Endothelial cell of umbilical vein (primary cell): ENCODE data around the gene TOM1L2. TPM values are rescaled to one million over a fixed set of nuclear protein-coding genes. Genes with fewer than 3 reads are reported as not detected.

Source experiments
- BruUV-seq: library from RNA; stranded (reverse); fragments of 400-500 nt; replicated peaks from 2 replicates; lab custom pipeline; 2021; lab: Mats Ljungman, UMichigan
- CTCF ChIA-PET: fragments of 300-600, 350-600 bp; sonication (Branson Sonifier 250); formaldehyde crosslinking; loops from one replicate; lab custom pipeline; 2021; ENCODE audit warnings: antibody characterized with exemption, inconsistent platforms; lab: Charles Lee
- POLR2A ChIA-PET: fragments of 300-600, 350-600 bp; sonication (Branson Sonifier 250); formaldehyde crosslinking; loops from one replicate; lab custom pipeline; 2021; ENCODE audit warnings: antibody characterized with exemption, inconsistent platforms; lab: Charles Lee
- DNase-seq: peaks from one replicate; pipeline ENCODE4 v3.0.0-alpha.2; 2011; ENCODE audit warnings: low read depth, low spot score
- FAIRE-seq: peaks from 2 replicates; lab custom pipeline; 2011; peaks lifted over from hg19 to GRCh38; lab: Jason Lieb, UNC
- H2AFZ ChIP-seq: 2 replicates; pipeline ENCODE4 v1.6.0; 2012; ENCODE audit warnings: low read depth, low read length, control low read depth, inconsistent platforms
- H3K27ac ChIP-seq: 2 replicates; pipeline ENCODE4 v1.5.1; 2011; ENCODE audit warnings: low read depth, mild to moderate bottlenecking, control low read depth, low read length, moderate library complexity; ENCODE audit not compliant: insufficient read depth
- H3K27me3 ChIP-seq, 2 experiments: 2 replicates each; pipeline versions ENCODE4 v1.6.0 to v1.6.1; 2011; ENCODE audit warnings: low read length in 2 of 2, mixed read lengths in 1 of 2; ENCODE audit not compliant: control insufficient read depth in 2 of 2, insufficient read depth in 2 of 2
- H3K36me3 ChIP-seq, 2 experiments: 2 replicates in 1 of 2; 3 replicates in 1 of 2; pipeline ENCODE4 v1.5.1; 2011; ENCODE audit warnings: low read length in 2 of 2, mild to moderate bottlenecking in 1 of 2, moderate library complexity in 1 of 2; ENCODE audit not compliant: control insufficient read depth in 2 of 2, insufficient read depth in 2 of 2; ENCODE audit errors: extremely low read depth in 1 of 2
- H3K4me1 ChIP-seq: 3 replicates; pipeline ENCODE4 v1.5.1; 2011; ENCODE audit warnings: mild to moderate bottlenecking, low read length; ENCODE audit not compliant: control insufficient read depth, insufficient read depth; ENCODE audit errors: extremely low read depth
- H3K4me2 ChIP-seq: 2 replicates; pipeline ENCODE4 v1.6.1; 2011; ENCODE audit warnings: low read length, control low read depth, mixed read lengths; ENCODE audit not compliant: insufficient read depth
- H3K4me3 ChIP-seq, 3 experiments: fragments of 200-600 bp in 1 of 3; sonication (generic), shearing (Covaris generic) in 1 of 3; replicated peaks in 1 of 3; 2 replicates each; pipeline ENCODE4 v1.5.1; 2011 to 2016; ENCODE audit warnings: control low read depth in 3 of 3, low read length in 3 of 3, mild to moderate bottlenecking in 2 of 3, inconsistent platforms in 1 of 3, low read depth in 1 of 3, moderate library complexity in 1 of 3; ENCODE audit not compliant: insufficient read depth in 1 of 3
- H3K79me2 ChIP-seq: 2 replicates; pipeline ENCODE4 v1.6.0; 2012; ENCODE audit warnings: low read length, inconsistent platforms; ENCODE audit not compliant: control insufficient read depth, insufficient read depth
- H3K9ac ChIP-seq: replicated peaks from 2 replicates; pipeline ENCODE3; 2011; ENCODE audit warnings: low read length, control low read depth; ENCODE audit not compliant: insufficient read depth; ENCODE audit errors: extremely low read depth
- H3K9me1 ChIP-seq: replicated peaks from 3 replicates; pipeline ENCODE4 v1.6.0; 2011; ENCODE audit warnings: mild to moderate bottlenecking, low read length; ENCODE audit not compliant: control insufficient read depth, insufficient read depth; ENCODE audit errors: extremely low read depth
- H3K9me3 ChIP-seq: replicated peaks from 2 replicates; pipeline ENCODE4 v1.5.1; 2012; ENCODE audit warnings: low read length, inconsistent platforms; ENCODE audit not compliant: control insufficient read depth, insufficient read depth
- H4K20me1 ChIP-seq: replicated peaks from 2 replicates; pipeline ENCODE3; 2011; ENCODE audit warnings: mild to moderate bottlenecking, low read length; ENCODE audit not compliant: control insufficient read depth, insufficient read depth; ENCODE audit errors: extremely low read depth
- CTCF ChIP-seq, 2 donors: IDR thresholded peaks; 1 replicate in 1 of 2; 2 replicates in 1 of 2; pipeline ENCODE4 v1.5.1; 2011; ENCODE audit warnings: low read length in 2 of 2, mild to moderate bottlenecking in 2 of 2, moderate library complexity in 2 of 2, control low read depth in 1 of 2, inconsistent platforms in 1 of 2, low read depth in 1 of 2; ENCODE audit not compliant: insufficient read depth in 1 of 2; ENCODE audit errors: extremely low read depth in 1 of 2
- EZH2 ChIP-seq: IDR thresholded peaks from 2 replicates; pipeline ENCODE4 v1.6.1; 2012; ENCODE audit warnings: borderline replicate concordance, low read depth, mild to moderate bottlenecking, moderate library complexity, low read length, inconsistent platforms; ENCODE audit not compliant: severe bottlenecking
- FOS ChIP-seq: IDR thresholded peaks from 2 replicates; pipeline ENCODE4 v1.6.1; 2011; ENCODE audit warnings: mild to moderate bottlenecking, low read length, moderate library complexity, borderline replicate concordance; ENCODE audit not compliant: insufficient read depth
- GATA2 ChIP-seq: IDR thresholded peaks from 2 replicates; pipeline ENCODE4 v1.7.0; 2011; ENCODE audit warnings: low read depth, mild to moderate bottlenecking, moderate library complexity, mixed read lengths, low read length; ENCODE audit not compliant: insufficient read length, insufficient read depth
- JUN ChIP-seq: IDR thresholded peaks from 2 replicates; pipeline ENCODE4 v1.6.1; 2011; ENCODE audit warnings: borderline replicate concordance, low read depth; ENCODE audit not compliant: insufficient read length, insufficient read depth
- MAX ChIP-seq: IDR thresholded peaks from 2 replicates; pipeline ENCODE4 v1.6.1; 2011; ENCODE audit not compliant: insufficient read depth, insufficient read length
- MYC ChIP-seq: IDR thresholded peaks from one replicate; pipeline ENCODE4 v1.6.1; 2011; ENCODE audit warnings: mild to moderate bottlenecking, low read depth, low read length
- POLR2A ChIP-seq: IDR thresholded peaks from 2 replicates; pipeline ENCODE4 v1.6.1; 2012; ENCODE audit warnings: low read depth, mild to moderate bottlenecking, control low read depth, low read length
- POLR2AphosphoS5 ChIP-seq: IDR thresholded peaks from 2 replicates; pipeline ENCODE4 v1.6.1; 2012; ENCODE audit warnings: low read depth, mild to moderate bottlenecking, control low read depth, low read length, moderate library complexity; ENCODE audit not compliant: insufficient read depth
- dilution Hi-C: fragments of 300-500 bp; cut with MboI; formaldehyde crosslinking; loops from one replicate; pipeline ENCODE4 v1.15.0; 2019; ENCODE audit warnings: low sequenced_read_pairs; ENCODE audit not compliant: extremely low pct_ligation_motif_present
- intact Hi-C: fragments of 100-400 bp; cut with micrococcal nuclease; formaldehyde crosslinking; loops from one replicate; pipeline ENCODE4 v1.10.0; 2022
- polyA plus RNA-seq, 4 experiments: library from polyadenylated mRNA; depleted of rRNA in 3 of 4; stranded (reverse) in 3 of 4; unstranded in 1 of 4; fragments of >200 nt; gene quantifications; 2 replicates each; pipeline versions ENCODE4 v1.2.1 to v1.2.3, GENCODE V29; 2011 to 2012; ENCODE audit warnings: missing spikeins in 1 of 4
- total RNA-seq: library from RNA; stranded (reverse); gene quantifications from 2 replicates; pipeline ENCODE4 v1.2.3, GENCODE V29; 2021

The TOM1L2 gene
- total and polyA plus RNA-seq, 2 donors (not counting 3 experiments of a cell fraction or from before 2014, with no cell fraction given): 31.7 to 37.6 TPM

- H3K9me1 ChIP-seq: no peaks in the 10 kb centered on the region
- no TSS peak for BruUV-seq
- no peak overlapping the region for H3K4me2 ChIP-seq
- H3K4me1 ChIP-seq: no peaks in the 10 kb centered on the region
- H4K20me1 ChIP-seq: no peaks in the 10 kb centered on the region
- ChIA-PET POLR2A (no interaction called here), CTCF (interaction anchor here (1.1 to 1.9 kb wide), 2 partner anchors 30 to 83 kb away, joined by 4 read pairs; no protein-coding TSS in a partner anchor)
- H3K27me3 ChIP-seq: no peaks in the 10 kb centered on the region
- DNase-seq: no peak
- intact Hi-C loops (no loop called here), dilution Hi-C loops (no loop called here)
- FAIRE-seq: no peak
- no peaks in the 10 kb centered on the region for H3K79me2 ChIP-seq
- TF ChIP-seq JUN: no peak
- no peak for TF ChIP-seq EZH2
- TF ChIP-seq CTCF (IDR thresholded peaks at IDR 0.05; ENCODE audit: extremely low read depth in 1 of 2, insufficient read depth in 1 of 2, low read depth in 1 of 2, low read length in 2 of 2): no peak
- no peak overlapping the region for H3K27ac ChIP-seq
- no peak overlapping the region for H3K4me3 ChIP-seq
- H3K9me3 ChIP-seq: no peaks in the 10 kb centered on the region
- no peak overlapping the region for H2AFZ ChIP-seq
- H3K36me3 ChIP-seq: no peaks in the 10 kb centered on the region
- H3K9ac ChIP-seq: no peak overlapping the region
Measured at GRCh38 chr17:18002171-18002570, 30.0 kb upstream of the TOM1L2 start.

DNA sequence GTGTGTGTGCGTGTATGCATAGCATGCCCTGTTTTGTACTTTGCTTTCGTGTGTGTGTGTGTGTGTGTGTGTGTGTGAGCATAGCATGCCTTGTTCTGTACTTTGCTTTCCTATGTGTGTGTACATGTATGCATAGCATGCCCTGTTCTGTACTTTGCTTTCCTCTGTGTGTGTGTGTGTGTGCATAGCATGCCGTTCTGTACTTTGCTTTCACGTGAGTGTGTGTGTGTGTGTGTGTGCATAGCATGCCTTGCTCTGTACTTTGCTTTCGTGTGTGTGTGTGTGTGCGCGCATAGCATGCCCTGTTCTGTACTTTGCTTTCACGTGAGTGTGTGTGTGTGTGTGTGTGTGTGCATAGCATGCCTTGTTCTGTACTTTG lies 27.8 kb upstream of the TOM1L2 start:
- Histone ChIP-seq H4K20me1 (no peaks in the 10 kb centered on the region), H3K27me3 (no peaks in the 10 kb centered on the region), H3K4me1 (no peaks in the 10 kb centered on the region), H3K36me3 (no peaks in the 10 kb centered on the region), H2AFZ (no peak overlapping the region), H3K27ac (no peak overlapping the region), H3K79me2 (no peaks in the 10 kb centered on the region), H3K9me1 (no peaks in the 10 kb centered on the region), H3K9ac (no peak overlapping the region), H3K9me3 (no peaks in the 10 kb centered on the region), H3K4me3 (no peak overlapping the region), H3K4me2 (no peak overlapping the region)
- FAIRE-seq: no peak
- no peak for DNase-seq
- CTCF ChIA-PET: no interaction called here
- no peak for TF ChIP-seq JUN
- no peak for TF ChIP-seq GATA2
- no peak for TF ChIP-seq CTCF (IDR thresholded peaks at IDR 0.05; ENCODE audit: extremely low read depth in 1 of 2, insufficient read depth in 1 of 2, low read depth in 1 of 2, low read length in 2 of 2)
- no peak for TF ChIP-seq MAX
- no peak for TF ChIP-seq POLR2AphosphoS5
- TF ChIP-seq MYC: no peak
- TF ChIP-seq EZH2: no peak
- TF ChIP-seq POLR2A: no peak
- no peak for TF ChIP-seq FOS
- POLR2A ChIA-PET: interaction anchor here (0.6 kb wide), 1 partner anchor 60 kb away, joined by 7 read pairs; no protein-coding TSS in a partner anchor
- no TSS peak for BruUV-seq
- intact Hi-C loops: no loop called here
- dilution Hi-C loops: no loop called here
